GM21360 (cell line): ENCODE results near the gene RAB6A.
A peak's percentile ranks its signal among the peaks of the same experiment; 100 is the strongest.
"Not testable (repeated sequence)": the region's sequence is repeated elsewhere in the genome, so short reads cannot be mapped to it uniquely, and the experiment has no call there.

ENCODE experiments used
- ATAC-seq: cut with Tn5 transposase; IDR thresholded peaks from one replicate; pipeline ENCODE4 v1.9.1; 2021; ENCODE audit warnings: mild to moderate bottlenecking, moderate library complexity; ENCODE audit not compliant: unreplicated experiment

The RAB6A gene

GRCh38 chr11:73729594-73730206 lies 31.2 kb downstream of the RAB6A start:
- ATAC-seq = no peak

GRCh38 chr11:73728000-73728399 lies 32.9 kb downstream of the RAB6A start:
- ATAC-seq = no peak

- no peak for ATAC-seq
These were observed 34.0 kb downstream of the RAB6A start for GRCh38 chr11:73726825-73727224.

- no peak for ATAC-seq
These were observed 43.7 kb downstream of the RAB6A start for GRCh38 chr11:73717136-73717535.

- ATAC-seq = no peak
These were observed 44.5 kb downstream of the RAB6A start for GRCh38 chr11:73716153-73717056.

- no peak for ATAC-seq
These were observed 45.3 kb downstream of the RAB6A start for GRCh38 chr11:73715541-73715940.

- ATAC-seq = no peak
These were observed 49.9 kb downstream of the RAB6A start for GRCh38 chr11:73710964-73711363.

GRCh38 chr11:73705053-73705452 lies 55.8 kb downstream of the RAB6A start:
- no peak for ATAC-seq

GRCh38 chr11:73693899-73694525 lies 66.9 kb downstream of the RAB6A start:
- ATAC-seq = no peak

GRCh38 chr11:73680687-73681086 lies 80.2 kb downstream of the RAB6A start:
- no peak for ATAC-seq

GRCh38 chr11:73676552-73676951 lies 84.3 kb downstream of the RAB6A start:
- not testable (repeated sequence) for ATAC-seq

GRCh38 chr11:73671701-73672100 lies 89.2 kb downstream of the RAB6A start:
- no peak for ATAC-seq

- no peak for ATAC-seq
These were observed 90.1 kb downstream of the RAB6A start for GRCh38 chr11:73670808-73671207.

GRCh38 chr11:73667891-73668290 lies 93.0 kb downstream of the RAB6A start:
- no peak for ATAC-seq

- no peak for ATAC-seq
These were observed 96.0 kb downstream of the RAB6A start for GRCh38 chr11:73664877-73665276.

- no peak for ATAC-seq
These were observed 97.0 kb downstream of the RAB6A start for GRCh38 chr11:73663604-73664495.

GRCh38 chr11:73662445-73663157 lies 98.3 kb downstream of the RAB6A start:
- no peak for ATAC-seq

GRCh38 chr11:73661035-73661628 lies 99.7 kb downstream of the RAB6A start:
- peak; percentile 79 for ATAC-seq

GRCh38 chr11:73660497-73661034 lies 100.3 kb downstream of the RAB6A start:
- ATAC-seq = no peak

- ATAC-seq = no peak
These were observed 100.9 kb downstream of the RAB6A start for GRCh38 chr11:73659961-73660360.
